Central memory CD4-positive, alpha-beta T cell (primary cell): Measurements from ENCODE around the gene LRRC15.

ENCODE experiments used
- DNase-seq: peaks from one replicate; pipeline ENCODE4 v3.0.0; 2022

Gene LRRC15

GRCh38 chr3:194315088-194315964 is 54.2 kb downstream of the LRRC15 start:
- DNase-seq, result peak; percentile 70

- no peak for DNase-seq
Measured at GRCh38 chr3:194314388-194315068, 55.0 kb downstream of the LRRC15 start.

- DNase-seq, result no peak
Measured at GRCh38 chr3:194313560-194314387, 55.8 kb downstream of the LRRC15 start.

GRCh38 chr3:194312743-194313281 is 56.7 kb downstream of the LRRC15 start:
- DNase-seq, result no peak

- no peak for DNase-seq
Measured at GRCh38 chr3:194312186-194312742, 57.3 kb downstream of the LRRC15 start.

- DNase-seq, result no peak
Measured at GRCh38 chr3:194311000-194311399, 58.5 kb downstream of the LRRC15 start.

GRCh38 chr3:194310060-194310835 is 59.3 kb downstream of the LRRC15 start:
- DNase-seq, result no peak

- no peak for DNase-seq
Measured at GRCh38 chr3:194308601-194309449, 60.7 kb downstream of the LRRC15 start.

- DNase-seq, result no peak
Measured at GRCh38 chr3:194307849-194308248, 61.7 kb downstream of the LRRC15 start.

- peak; percentile 46 for DNase-seq
Measured at GRCh38 chr3:194306771-194307640, 62.5 kb downstream of the LRRC15 start.

- peak; percentile 71 for DNase-seq
Measured at GRCh38 chr3:194306109-194306686, 63.3 kb downstream of the LRRC15 start.

- no peak for DNase-seq
Measured at GRCh38 chr3:194305356-194306108, 64.0 kb downstream of the LRRC15 start.
